HG03469 (cell line): ENCODE results near the gene COPS6.

ENCODE experiments used
- ATAC-seq: cut with Tn5 transposase; IDR thresholded peaks from one replicate; pipeline ENCODE4 v1.9.1; 2021; ENCODE audit warnings: mild to moderate bottlenecking, moderate library complexity, moderate number of reproducible peaks; ENCODE audit not compliant: unreplicated experiment

Gene COPS6

GRCh38 chr7:100079024-100079560 is 9.7 kb upstream of the COPS6 start:
- ATAC-seq = no peak

GRCh38 chr7:100080907-100081534 is 7.7 kb upstream of the COPS6 start:
- ATAC-seq = peak; percentile 6

GRCh38 chr7:100081535-100082102 is 7.2 kb upstream of the COPS6 start, which contains the start of gene ZNF3:
Gene ZNF3, minus strand, starts transcription at chr7:100081723. Its CDS starts 4,366 bp downstream, at chr7:100077357.
- peak; percentile 60 for ATAC-seq

GRCh38 chr7:100082978-100083377 is 5.8 kb upstream of the COPS6 start:
- ATAC-seq = no peak

- ATAC-seq = no peak
These were observed 3.3 kb upstream of the COPS6 start for GRCh38 chr7:100085515-100085914.

- ATAC-seq = no peak
These were observed 1.6 kb upstream of the COPS6 start for GRCh38 chr7:100087055-100087750.

GRCh38 chr7:100088095-100088620 is 611 bp upstream of the COPS6 start:
- ATAC-seq = no peak

- no peak for ATAC-seq
These were observed 858 bp downstream of the COPS6 start for GRCh38 chr7:100089458-100090196.

- ATAC-seq = no peak
These were observed 2.0 kb downstream of the COPS6 start for GRCh38 chr7:100090527-100091410.

- ATAC-seq = no peak
These were observed 2.8 kb downstream of the COPS6 start for GRCh38 chr7:100091411-100092181.

GRCh38 chr7:100093054-100093453 is 4.3 kb downstream of the COPS6 start:
- no peak for ATAC-seq

GRCh38 chr7:100093498-100093897 is 4.7 kb downstream of the COPS6 start:
- ATAC-seq = no peak

- no peak for ATAC-seq
These were observed 5.2 kb downstream of the COPS6 start for GRCh38 chr7:100093925-100094486.

GRCh38 chr7:100095289-100095688 is 6.5 kb downstream of the COPS6 start:
- no peak for ATAC-seq

- no peak for ATAC-seq
These were observed 6.9 kb downstream of the COPS6 start for GRCh38 chr7:100095704-100096103.

- no peak for ATAC-seq
These were observed 10.1 kb downstream of the COPS6 start for GRCh38 chr7:100098913-100099312.

GRCh38 chr7:100099452-100099851 is 10.7 kb downstream of the COPS6 start:
- ATAC-seq = no peak

GRCh38 chr7:100100420-100101015 is 11.7 kb downstream of the COPS6 start:
- peak; percentile 53 for ATAC-seq
